ENCODE data around the gene MAD1L1.

DNA sequence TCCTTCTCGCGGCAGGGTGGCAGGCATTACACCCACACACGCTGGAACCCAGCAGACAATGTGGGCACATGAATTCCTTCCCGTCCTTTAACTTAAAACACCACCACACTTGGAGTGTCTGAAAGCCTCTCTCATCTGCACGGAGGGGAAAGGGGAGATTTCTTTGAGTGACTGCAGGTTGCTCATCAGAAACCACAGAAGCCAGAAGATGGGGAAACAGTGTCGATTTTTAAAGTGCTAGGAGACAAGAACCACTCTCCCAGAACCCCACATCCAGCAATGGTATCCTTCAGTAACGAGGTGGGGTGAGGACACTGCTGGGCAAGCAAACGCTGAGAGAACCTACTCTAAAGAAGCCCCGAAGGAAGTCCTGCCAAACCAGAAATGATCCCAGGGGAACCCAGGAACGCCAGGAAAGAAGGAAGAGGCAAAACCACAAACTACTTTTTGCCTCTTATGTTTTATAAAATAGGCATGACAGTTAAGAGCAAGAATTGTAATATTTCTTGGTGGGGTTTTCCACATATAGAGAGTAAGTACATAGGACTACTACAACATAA lies 308.4 kb downstream of the MAD1L1 start:
- TF ChIP-seq GATA2 (IDR thresholded peaks at IDR 0.05; ENCODE audit: low read depth, low read length) (no peak), GATA3 (IDR thresholded peaks at IDR 0.05; ENCODE audit: low read depth, low read length) (no peak)
